Suprapubic skin (tissue), 4 donors: ENCODE data around the gene CUEDC2.

Experiments used
- EP300 ChIP-seq: sonication (generic); formaldehyde crosslinking; IDR thresholded peaks from one replicate; pipeline ENCODE4 v1.6.1; 2017; ENCODE audit warnings: antibody characterized with exemption
- POLR2A ChIP-seq, 2 donors: fragments of 450-650 bp; IDR thresholded peaks; one replicate each; pipeline ENCODE4 v1.6.1; 2017; ENCODE audit warnings: antibody characterized with exemption in 2 of 2, mild to moderate bottlenecking in 2 of 2, moderate library complexity in 2 of 2
- POLR2AphosphoS5 ChIP-seq, 3 donors: sonication (generic); formaldehyde crosslinking; IDR thresholded peaks; one replicate each; pipeline ENCODE4 v1.6.1; 2017; ENCODE audit warnings: antibody characterized with exemption in 3 of 3
- TF ChIP-seq, protein P1 (sequence below), 2 donors: fragments of 200-600 bp in 1 of 2; fragments of 450-650 bp in 1 of 2; sonication (generic) in 1 of 2; IDR thresholded peaks; one replicate each; pipeline ENCODE4 v1.5.1; 2016 to 2019; ENCODE audit warnings: antibody characterized with exemption in 2 of 2, mild to moderate bottlenecking in 1 of 2, moderate library complexity in 1 of 2

- TF ChIP-seq, protein P1, sequence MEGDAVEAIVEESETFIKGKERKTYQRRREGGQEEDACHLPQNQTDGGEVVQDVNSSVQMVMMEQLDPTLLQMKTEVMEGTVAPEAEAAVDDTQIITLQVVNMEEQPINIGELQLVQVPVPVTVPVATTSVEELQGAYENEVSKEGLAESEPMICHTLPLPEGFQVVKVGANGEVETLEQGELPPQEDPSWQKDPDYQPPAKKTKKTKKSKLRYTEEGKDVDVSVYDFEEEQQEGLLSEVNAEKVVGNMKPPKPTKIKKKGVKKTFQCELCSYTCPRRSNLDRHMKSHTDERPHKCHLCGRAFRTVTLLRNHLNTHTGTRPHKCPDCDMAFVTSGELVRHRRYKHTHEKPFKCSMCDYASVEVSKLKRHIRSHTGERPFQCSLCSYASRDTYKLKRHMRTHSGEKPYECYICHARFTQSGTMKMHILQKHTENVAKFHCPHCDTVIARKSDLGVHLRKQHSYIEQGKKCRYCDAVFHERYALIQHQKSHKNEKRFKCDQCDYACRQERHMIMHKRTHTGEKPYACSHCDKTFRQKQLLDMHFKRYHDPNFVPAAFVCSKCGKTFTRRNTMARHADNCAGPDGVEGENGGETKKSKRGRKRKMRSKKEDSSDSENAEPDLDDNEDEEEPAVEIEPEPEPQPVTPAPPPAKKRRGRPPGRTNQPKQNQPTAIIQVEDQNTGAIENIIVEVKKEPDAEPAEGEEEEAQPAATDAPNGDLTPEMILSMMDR (IDR thresholded peaks at IDR 0.05): no peak
- no peak for TF ChIP-seq POLR2AphosphoS5 (IDR thresholded peaks at IDR 0.05)
- TF ChIP-seq EP300: no peak
- no peak for TF ChIP-seq POLR2A (IDR thresholded peaks at IDR 0.05)
Observed at GRCh38 chr10:102465466-102465865, 33.1 kb upstream of the CUEDC2 start.
